K562 (cell line): Measurements from ENCODE around the gene ENO3. TPM values are rescaled to one million over a fixed set of nuclear protein-coding genes. Genes with fewer than 3 reads are reported as not detected.

Experiments
- ARNT ChIP-seq, 2 experiments: fragments of 450-650 bp; IDR thresholded peaks; 2 replicates each; pipeline ENCODE4 v1.6.1; 2016; ENCODE audit warnings: mild to moderate bottlenecking in 1 of 2
- ASH1L ChIP-seq: fragments of 450-650 bp; IDR thresholded peaks from 2 replicates; pipeline ENCODE4 v1.6.1; 2018; ENCODE audit warnings: borderline replicate concordance, mild to moderate bottlenecking, low read depth; ENCODE audit not compliant: partially characterized antibody
- ATF1 ChIP-seq, 2 experiments: fragments of 450-650 bp in 1 of 2; IDR thresholded peaks; 2 replicates each; pipeline ENCODE4 v1.6.1; 2016; ENCODE audit warnings: missing compliant biosample characterization in 1 of 2, missing genetic modification characterization in 1 of 2
- EHMT2 ChIP-seq: fragments of 450-650 bp; IDR thresholded peaks from 2 replicates; pipeline ENCODE4 v1.6.1; 2018; ENCODE audit warnings: antibody characterized with exemption
- ESRRA ChIP-seq: fragments of 450-650 bp; IDR thresholded peaks from 2 replicates; pipeline ENCODE4 v1.6.1; 2014; ENCODE audit warnings: low read depth, mild to moderate bottlenecking, moderate library complexity, borderline replicate concordance
- HCFC1 ChIP-seq: IDR thresholded peaks from 2 replicates; pipeline ENCODE4 v1.6.1; 2012; ENCODE audit warnings: low read depth, low read length, improper control_type of control experiment
- HMGN3 ChIP-seq: IDR thresholded peaks from 2 replicates; pipeline ENCODE4 v1.6.1; 2011; ENCODE audit warnings: borderline replicate concordance, low read depth, mild to moderate bottlenecking, mixed read lengths, low read length; ENCODE audit not compliant: insufficient read length; ENCODE audit errors: extremely low read depth
- KDM5B ChIP-seq: fragments of 200-600 bp; sonication (generic); IDR thresholded peaks from 2 replicates; pipeline ENCODE4 v1.6.1; 2012; ENCODE audit warnings: low read depth, mild to moderate bottlenecking, moderate library complexity, low read length, control low read depth, inconsistent platforms; ENCODE audit not compliant: insufficient replicate concordance
- L3MBTL2 ChIP-seq: fragments of 450-650 bp; IDR thresholded peaks from 2 replicates; pipeline ENCODE4 v1.6.1; 2016; ENCODE audit warnings: mild to moderate bottlenecking, moderate library complexity
- MAFF ChIP-seq: IDR thresholded peaks from 2 replicates; pipeline ENCODE4 v1.6.1; 2012; ENCODE audit warnings: low read length, improper control_type of control experiment
- MEF2D ChIP-seq: conservative IDR thresholded peaks from 2 replicates; pipeline ENCODE4 v1.6.1; 2016; ENCODE audit warnings: low read depth, missing genetic modification characterization, missing compliant biosample characterization
- MXD1 ChIP-seq: fragments of 250-450 bp; sonication (Bioruptor Pico); IDR thresholded peaks from 2 replicates; pipeline ENCODE4 v1.8.0; 2021; ENCODE audit warnings: borderline replicate concordance, mild to moderate bottlenecking, moderate library complexity; ENCODE audit not compliant: poor library complexity, severe bottlenecking
- NEUROD1 ChIP-seq: fragments of 150-350 bp; IDR thresholded peaks from 2 replicates; pipeline ENCODE4 v1.6.1; 2014; ENCODE audit warnings: borderline replicate concordance, low read length, low read depth; ENCODE audit not compliant: partially characterized antibody
- NONO ChIP-seq, 2 experiments: fragments of 200-400 bp in 1 of 2; fragments of 450-650 bp in 1 of 2; formaldehyde crosslinking in 1 of 2; IDR thresholded peaks; 2 replicates each; pipeline ENCODE4 v1.6.1; 2017; ENCODE audit warnings: low read depth in 2 of 2, mild to moderate bottlenecking in 2 of 2, moderate library complexity in 2 of 2, low read length in 1 of 2
- PHF21A ChIP-seq: fragments of 450-650 bp; IDR thresholded peaks from 2 replicates; pipeline ENCODE4 v1.6.1; 2017; ENCODE audit warnings: low read depth, borderline replicate concordance
- PHF8 ChIP-seq: fragments of 200-600 bp; sonication (generic); IDR thresholded peaks from 2 replicates; pipeline ENCODE4 v1.6.1; 2012; ENCODE audit warnings: mixed run types, mild to moderate bottlenecking, inconsistent platforms, low read length, moderate library complexity, borderline replicate concordance
- POU5F1 ChIP-seq: fragments of 150-350 bp; IDR thresholded peaks from 2 replicates; pipeline ENCODE4 v1.6.1; 2014; ENCODE audit warnings: borderline replicate concordance, low read length, low read depth, mild to moderate bottlenecking; ENCODE audit not compliant: partially characterized antibody
- SMAD1 ChIP-seq: fragments of 150-350 bp; IDR thresholded peaks from 2 replicates; pipeline ENCODE4 v1.6.1; 2014; ENCODE audit warnings: low read length, low read depth; ENCODE audit not compliant: partially characterized antibody
- SMARCC2 ChIP-seq: fragments of 450-650 bp; IDR thresholded peaks from 2 replicates; pipeline ENCODE4 v1.6.1; 2017; ENCODE audit warnings: antibody characterized with exemption, moderate library complexity, mild to moderate bottlenecking, low read depth
- TRIM24 ChIP-seq, 2 experiments: fragments of 450-650 bp; IDR thresholded peaks; 2 replicates each; pipeline ENCODE4 v1.6.1; 2016
- ZNF134 ChIP-seq: fragments of 250-450 bp; sonication (Bioruptor Pico); conservative IDR thresholded peaks from 2 replicates; pipeline ENCODE4 v1.4.0; 2020
- ZNF395 ChIP-seq: fragments of 200-800 bp; sonication (Bioruptor generic); IDR thresholded peaks from 2 replicates; pipeline ENCODE4 v1.6.1; 2017; ENCODE audit warnings: missing genetic modification characterization, missing compliant biosample characterization
- ZNF589 ChIP-seq: fragments of 200-800 bp; sonication (Bioruptor generic); IDR thresholded peaks from 2 replicates; pipeline ENCODE4 v1.6.1; 2016; ENCODE audit warnings: low read depth, missing genetic modification characterization, missing compliant biosample characterization
- polyA plus RNA-seq, 8 experiments: library from polyadenylated mRNA; depleted of rRNA in 4 of 8; stranded (reverse) in 5 of 8; unstranded in 3 of 8; fragments of >200 nt; fragmentation: Nextera tagmentation in 2 of 8; fragmentation: Illumina TruSeq in 1 of 8; extraction: Ambion mirVana in 2 of 8; extraction: Trizol in 1 of 8; gene quantifications; 2 replicates each; pipeline versions ENCODE4 v1.2.1 to v1.2.3, GENCODE V29; 2011 to 2014; ENCODE audit warnings: inconsistent platforms in 1 of 8, missing spikeins in 1 of 8
- total RNA-seq, 7 experiments: library from RNA; depleted of rRNA in 6 of 7; stranded (reverse); fragments of >200 nt in 6 of 7; fragmentation: Illumina TruSeq in 2 of 7; extraction: Trizol in 2 of 7; gene quantifications; 2 replicates each; pipeline versions ENCODE4 v1.2.1 to v1.2.3, GENCODE V29; 2011 to 2021; ENCODE audit warnings: low replicate concordance in 1 of 7
- TF ChIP-seq, protein P1 (sequence below), 2 experiments: IDR thresholded peaks; 2 replicates each; pipeline ENCODE4 v1.6.1; 2011; ENCODE audit warnings: borderline replicate concordance in 1 of 2, control low read depth in 1 of 2, low read depth in 1 of 2, low read length in 1 of 2, mild to moderate bottlenecking in 1 of 2, mixed read lengths in 1 of 2, moderate library complexity in 1 of 2; ENCODE audit not compliant: insufficient read depth in 1 of 2, insufficient read length in 1 of 2, poor library complexity in 1 of 2, severe bottlenecking in 1 of 2; ENCODE audit errors: extremely low read depth in 1 of 2

Gene ENO3
- total and polyA plus RNA-seq, 9 of the 15 experiments (the other 6 are each of a cell fraction or from before 2014, with no cell fraction given): 5.7 to 17.2 (median 9.9) TPM

DNA sequence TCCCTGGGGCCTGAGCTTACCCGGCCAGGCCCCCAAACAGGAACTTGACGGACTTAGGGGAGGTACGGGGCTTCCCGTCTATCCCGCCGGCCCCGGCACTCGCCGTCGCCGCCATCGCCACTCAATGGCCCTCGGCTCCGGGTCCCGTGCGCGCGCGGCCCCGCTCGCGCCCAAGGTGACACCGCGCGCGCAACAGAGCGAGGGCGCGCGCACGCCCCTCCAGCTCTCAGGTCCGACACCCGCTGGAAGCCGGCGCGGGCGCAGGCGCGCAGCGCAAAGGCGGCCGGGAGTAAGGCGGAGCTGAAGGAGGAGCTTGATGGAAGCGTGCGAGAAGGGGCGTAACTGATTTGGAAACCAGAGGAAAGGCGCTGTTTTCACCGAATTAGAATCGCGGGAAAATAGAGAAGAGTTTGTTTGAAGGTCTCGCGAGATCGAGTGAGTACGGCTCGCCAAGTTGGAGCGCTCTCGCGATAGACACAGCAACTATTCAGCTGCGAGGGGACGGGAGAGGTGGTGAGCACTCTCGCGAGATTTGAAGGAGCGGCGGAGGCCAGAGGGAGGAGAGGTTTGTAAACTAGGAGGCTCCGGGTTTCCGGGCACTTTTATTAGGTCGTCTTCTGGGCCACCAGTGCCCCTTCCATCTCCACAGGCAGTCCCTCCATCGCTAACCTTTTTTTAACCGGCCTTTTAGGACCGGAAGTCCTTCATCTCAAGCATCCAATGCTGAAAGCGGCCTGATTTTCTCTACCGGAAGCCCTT lies 10.9 kb upstream of the ENO3 start, which contains the start of the genes RNF167 and SLC25A11 (continued):
- TF ChIP-seq HMGN3: peak; percentile 16
- peak; percentile 65 for TF ChIP-seq NEUROD1
- TF ChIP-seq KDM5B: peak; percentile 78
- TF ChIP-seq SMAD1: peak; percentile 19
- TF ChIP-seq, protein P1, sequence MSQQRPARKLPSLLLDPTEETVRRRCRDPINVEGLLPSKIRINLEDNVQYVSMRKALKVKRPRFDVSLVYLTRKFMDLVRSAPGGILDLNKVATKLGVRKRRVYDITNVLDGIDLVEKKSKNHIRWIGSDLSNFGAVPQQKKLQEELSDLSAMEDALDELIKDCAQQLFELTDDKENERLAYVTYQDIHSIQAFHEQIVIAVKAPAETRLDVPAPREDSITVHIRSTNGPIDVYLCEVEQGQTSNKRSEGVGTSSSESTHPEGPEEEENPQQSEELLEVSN (IDR thresholded peaks at IDR 0.05; ENCODE audit: borderline replicate concordance in 1 of 2, extremely low read depth in 1 of 2, insufficient read depth in 1 of 2, insufficient read length in 1 of 2, low read depth in 1 of 2, low read length in 1 of 2, poor library complexity in 1 of 2, severe bottlenecking in 1 of 2): peak in 1 of 2 experiments; percentile 57
- TF ChIP-seq EHMT2: no peak
- TF ChIP-seq SMARCC2: no peak
- peak; percentile 82 for TF ChIP-seq ASH1L
- peak in 1 of 2 experiments; percentile 51; a peak in 1 of 4 replicates for TF ChIP-seq NONO (IDR thresholded peaks at IDR 0.05; ENCODE audit: low read depth in 2 of 2, low read length in 1 of 2)
- peak; percentile 82; the same call in 1 of the 2 replicates for TF ChIP-seq MAFF
- TF ChIP-seq PHF8: peak; percentile 80
- peak; percentile 96 for TF ChIP-seq ESRRA
- peak; percentile 51; the same call in 1 of the 2 replicates for TF ChIP-seq L3MBTL2
- TF ChIP-seq PHF21A: no peak
- 0 out of 2 replicates have a peak, but pooled peaks have one; percentile 32 for TF ChIP-seq ZNF134
- no peak for TF ChIP-seq MEF2D (tag)
- no peak for TF ChIP-seq ARNT (IDR thresholded peaks at IDR 0.05)
- peak; percentile 80; the same call in 1 of the 2 replicates for TF ChIP-seq ZNF589 (CRISPR knock-in tag)
- TF ChIP-seq MXD1 (CRISPR knock-in tag): no peak
- no peak for TF ChIP-seq POU5F1
- no peak for TF ChIP-seq ATF1 (CRISPR knock-in tag; IDR thresholded peaks at IDR 0.05)
- peak; percentile 32; the same call in 1 of the 2 replicates for TF ChIP-seq ATF1 (tag; IDR thresholded peaks at IDR 0.05)
- no peak for TF ChIP-seq TRIM24 (IDR thresholded peaks at IDR 0.05)
- TF ChIP-seq ZNF395 (CRISPR knock-in tag): peak; percentile 96
- TF ChIP-seq HCFC1: peak; percentile 8; the same call in 1 of the 2 replicates
